ENCODE measurements around the gene SUMO3. TPM values are rescaled to one million over a fixed set of nuclear protein-coding genes. Genes with fewer than 3 reads are reported as not detected.

Gene SUMO3
- total and polyA plus RNA-seq, 2 of the 13 experiments (the other 11 are each of a cell fraction or from before 2014, with no cell fraction given) = 51.4 to 92.4 TPM

GRCh38 chr21:44795342-44795741 is 22.5 kb downstream of the SUMO3 start (continued):
- TF ChIP-seq ZNF496 (CRISPR knock-in tag; IDR thresholded peaks at IDR 0.05; ENCODE audit: insufficient replicate concordance) = no peak
- TF ChIP-seq SAFB2 (CRISPR knock-in tag; IDR thresholded peaks at IDR 0.05; ENCODE audit: borderline replicate concordance, low read depth) = no peak
- TF ChIP-seq, protein P1, sequence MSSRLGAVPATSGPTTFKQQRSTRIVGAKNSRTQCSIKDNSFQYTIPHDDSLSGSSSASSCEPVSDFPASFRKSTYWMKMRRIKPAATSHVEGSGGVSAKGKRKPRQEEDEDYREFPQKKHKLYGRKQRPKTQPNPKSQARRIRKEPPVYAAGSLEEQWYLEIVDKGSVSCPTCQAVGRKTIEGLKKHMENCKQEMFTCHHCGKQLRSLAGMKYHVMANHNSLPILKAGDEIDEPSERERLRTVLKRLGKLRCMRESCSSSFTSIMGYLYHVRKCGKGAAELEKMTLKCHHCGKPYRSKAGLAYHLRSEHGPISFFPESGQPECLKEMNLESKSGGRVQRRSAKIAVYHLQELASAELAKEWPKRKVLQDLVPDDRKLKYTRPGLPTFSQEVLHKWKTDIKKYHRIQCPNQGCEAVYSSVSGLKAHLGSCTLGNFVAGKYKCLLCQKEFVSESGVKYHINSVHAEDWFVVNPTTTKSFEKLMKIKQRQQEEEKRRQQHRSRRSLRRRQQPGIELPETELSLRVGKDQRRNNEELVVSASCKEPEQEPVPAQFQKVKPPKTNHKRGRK (CRISPR knock-in tag; IDR thresholded peaks at IDR 0.05) = no peak
- no peak for TF ChIP-seq FLYWCH1 (CRISPR knock-in tag; IDR thresholded peaks at IDR 0.05)

- H3K9ac ChIP-seq (ENCODE audit: insufficient read depth, low read depth, low read length) = no peak overlapping the region
- peaks cover 51% of the 10 kb centered on the region for H3K4me1 ChIP-seq (ENCODE audit: insufficient read depth, low read length)
- ChIA-PET POLR2A (interaction anchor here (1.0 to 1.3 kb wide), 5 partner anchors 8 to 314 kb away, joined by 3 to 7 read pairs (median 4); partner anchors contain the start of gene UBE2G2), CTCF (ENCODE audit: low intra/inter-chr PET ratio, low total read pairs) (interaction anchor here (0.6 to 1.5 kb wide), 2 partner anchors 39 to 283 kb away, joined by 3 to 14 read pairs; no protein-coding TSS in a partner anchor)
- peaks cover 74% of the 10 kb centered on the region for H3K79me2 ChIP-seq (ENCODE audit: insufficient read depth, low read length)
- H3K27ac ChIP-seq (ENCODE audit: extremely low read length, insufficient read depth, low read length) = no peak overlapping the region
- peaks cover 0 to 22% of the 10 kb centered on the region in 2 experiments; a peak in 3 of 5 replicates for H3K36me3 ChIP-seq (replicated peaks in 1 of 2; ENCODE audit: control insufficient read depth in 1 of 2, insufficient read depth in 2 of 2, low read length in 2 of 2)
- BruUV-seq (replicated peaks) = no TSS peak
- H3K4me3 ChIP-seq (replicated peaks in 1 of 3; ENCODE audit: insufficient read depth in 1 of 3, low read depth in 2 of 3, low read length in 3 of 3) = no peak overlapping the region
- no peak overlapping the region for H2AFZ ChIP-seq (ENCODE audit: low read length)
- in situ Hi-C loops (cut with HindIII; ENCODE audit: extremely low pct_ligation_motif_present, low pct_unique_long_range_greater_than_20kb) = no loop called here
- FAIRE-seq = no peak
- peak; percentile 43 for ATAC-seq
- H3K4me2 ChIP-seq (ENCODE audit: low read depth, low read length) = no peak overlapping the region; the same call in 1 of the 2 replicates
- intact Hi-C loops (cut with micrococcal nuclease; ENCODE audit: unreplicated experiment) = loop anchor here (1.0 to 2.0 kb wide), 3 partner anchors 38 to 279 kb away; no protein-coding TSS in a partner anchor
- peaks cover 9% of the 10 kb centered on the region for H4K20me1 ChIP-seq (ENCODE audit: insufficient read depth, low read length)
- no peak for DNase-seq (ENCODE audit: low spot score)
- H3K9me3 ChIP-seq (ENCODE audit: low read length) = no peaks in the 10 kb centered on the region
- H3K27me3 ChIP-seq (ENCODE audit: control insufficient read depth in 1 of 2, insufficient read depth in 2 of 2, low read length in 2 of 2) = no peaks in the 10 kb centered on the region
- 12% methylated on average over 4 of the region's 4 CpGs for WGBS (ENCODE audit: low lambda C conversion rate)
- TF ChIP-seq RXRB (CRISPR knock-in tag; IDR thresholded peaks at IDR 0.05; ENCODE audit: borderline replicate concordance) (0 out of 2 replicates have a peak, but pooled peaks have one; percentile 1), ZFP90 (CRISPR knock-in tag; IDR thresholded peaks at IDR 0.05; ENCODE audit: borderline replicate concordance) (no peak), ZMYM2 (CRISPR knock-in tag; IDR thresholded peaks at IDR 0.05) (no peak), ASH2L (IDR thresholded peaks at IDR 0.05; ENCODE audit: insufficient read length, low read depth, low read length) (peak; percentile 38), ZNF207 (IDR thresholded peaks at IDR 0.05; ENCODE audit: borderline replicate concordance) (no peak), GPN1 (CRISPR knock-in tag; IDR thresholded peaks at IDR 0.05; ENCODE audit: borderline replicate concordance) (no peak), RORA (CRISPR knock-in tag; IDR thresholded peaks at IDR 0.05) (no peak), ISL2 (CRISPR knock-in tag; IDR thresholded peaks at IDR 0.05) (0 out of 2 replicates have a peak, but pooled peaks have one; percentile 7), NR2F6 (IDR thresholded peaks at IDR 0.05) (0 out of 2 replicates have a peak, but pooled peaks have one; percentile 48), NR2F6 (CRISPR knock-in tag; IDR thresholded peaks at IDR 0.05) (no peak)
- TF ChIP-seq, protein P2, sequence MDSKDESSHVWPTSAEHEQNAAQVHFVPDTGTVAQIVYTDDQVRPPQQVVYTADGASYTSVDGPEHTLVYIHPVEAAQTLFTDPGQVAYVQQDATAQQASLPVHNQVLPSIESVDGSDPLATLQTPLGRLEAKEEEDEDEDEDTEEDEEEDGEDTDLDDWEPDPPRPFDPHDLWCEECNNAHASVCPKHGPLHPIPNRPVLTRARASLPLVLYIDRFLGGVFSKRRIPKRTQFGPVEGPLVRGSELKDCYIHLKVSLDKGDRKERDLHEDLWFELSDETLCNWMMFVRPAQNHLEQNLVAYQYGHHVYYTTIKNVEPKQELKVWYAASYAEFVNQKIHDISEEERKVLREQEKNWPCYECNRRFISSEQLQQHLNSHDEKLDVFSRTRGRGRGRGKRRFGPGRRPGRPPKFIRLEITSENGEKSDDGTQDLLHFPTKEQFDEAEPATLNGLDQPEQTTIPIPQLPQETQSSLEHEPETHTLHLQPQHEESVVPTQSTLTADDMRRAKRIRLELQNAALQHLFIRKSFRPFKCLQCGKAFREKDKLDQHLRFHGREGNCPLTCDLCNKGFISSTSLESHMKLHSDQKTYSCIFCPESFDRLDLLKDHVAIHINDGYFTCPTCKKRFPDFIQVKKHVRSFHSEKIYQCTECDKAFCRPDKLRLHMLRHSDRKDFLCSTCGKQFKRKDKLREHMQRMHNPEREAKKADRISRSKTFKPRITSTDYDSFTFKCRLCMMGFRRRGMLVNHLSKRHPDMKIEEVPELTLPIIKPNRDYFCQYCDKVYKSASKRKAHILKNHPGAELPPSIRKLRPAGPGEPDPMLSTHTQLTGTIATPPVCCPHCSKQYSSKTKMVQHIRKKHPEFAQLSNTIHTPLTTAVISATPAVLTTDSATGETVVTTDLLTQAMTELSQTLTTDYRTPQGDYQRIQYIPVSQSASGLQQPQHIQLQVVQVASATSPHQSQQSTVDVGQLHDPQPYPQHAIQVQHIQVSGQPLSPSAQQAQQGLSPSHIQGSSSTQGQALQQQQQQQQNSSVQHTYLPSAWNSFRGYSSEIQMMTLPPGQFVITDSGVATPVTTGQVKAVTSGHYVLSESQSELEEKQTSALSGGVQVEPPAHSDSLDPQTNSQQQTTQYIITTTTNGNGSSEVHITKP (CRISPR knock-in tag; IDR thresholded peaks at IDR 0.05; ENCODE audit: low read depth) = no peak
- TF ChIP-seq, protein P3, sequence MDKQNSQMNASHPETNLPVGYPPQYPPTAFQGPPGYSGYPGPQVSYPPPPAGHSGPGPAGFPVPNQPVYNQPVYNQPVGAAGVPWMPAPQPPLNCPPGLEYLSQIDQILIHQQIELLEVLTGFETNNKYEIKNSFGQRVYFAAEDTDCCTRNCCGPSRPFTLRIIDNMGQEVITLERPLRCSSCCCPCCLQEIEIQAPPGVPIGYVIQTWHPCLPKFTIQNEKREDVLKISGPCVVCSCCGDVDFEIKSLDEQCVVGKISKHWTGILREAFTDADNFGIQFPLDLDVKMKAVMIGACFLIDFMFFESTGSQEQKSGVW (CRISPR knock-in tag; IDR thresholded peaks at IDR 0.05; ENCODE audit: borderline replicate concordance) = no peak
Measured at GRCh38 chr21:44793592-44794374, 24.1 kb downstream of the SUMO3 start.
